Measurements from ENCODE around the gene DNAL4.

The DNAL4 gene, protein sequence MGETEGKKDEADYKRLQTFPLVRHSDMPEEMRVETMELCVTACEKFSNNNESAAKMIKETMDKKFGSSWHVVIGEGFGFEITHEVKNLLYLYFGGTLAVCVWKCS

DNA sequence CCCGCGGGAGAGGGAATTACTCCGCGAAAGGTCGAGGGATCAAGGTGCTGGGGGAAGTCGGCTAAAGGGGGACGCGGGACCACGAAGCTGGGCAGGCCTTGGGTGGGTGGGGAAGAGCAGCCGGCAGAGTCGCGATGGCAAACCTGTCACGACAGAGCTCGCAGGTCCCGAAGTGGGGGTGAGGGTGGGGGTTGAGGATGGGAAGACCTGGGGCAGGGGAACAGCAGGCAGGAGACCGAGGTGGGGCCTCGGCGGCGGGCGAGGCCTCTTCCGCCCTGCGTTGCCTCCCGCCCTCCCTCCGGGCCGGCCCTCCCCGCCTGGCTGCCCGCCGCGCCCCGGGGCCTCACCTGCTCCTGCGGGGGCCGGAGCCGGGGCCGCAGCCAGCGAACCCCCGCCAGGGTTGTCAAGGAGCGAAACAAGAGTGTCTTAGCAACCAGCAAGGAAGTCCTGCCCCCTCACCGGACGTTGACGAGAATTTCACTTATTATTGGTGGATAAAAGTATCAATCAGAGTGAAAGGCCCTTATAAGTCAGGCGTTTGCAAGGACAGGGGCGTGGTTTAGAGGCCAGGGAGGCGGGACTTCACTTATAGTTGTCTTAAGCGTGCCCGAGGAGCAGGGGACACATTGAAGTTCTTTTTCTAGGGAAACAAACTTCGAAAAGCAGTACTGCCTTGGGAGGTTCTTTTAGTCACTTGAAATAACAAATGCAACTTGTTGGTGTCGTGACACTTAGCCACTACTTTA is at the start of gene DNAL4:
TSS of gene DNAL4 (minus strand) at position 423 of the 746 bp plus-strand sequence. CDS start 11,412 bp downstream, outside the sequence.
- DNase-seq: peak in 50 of 51 donors; percentile 12 to 96 (median 83)

DNA sequence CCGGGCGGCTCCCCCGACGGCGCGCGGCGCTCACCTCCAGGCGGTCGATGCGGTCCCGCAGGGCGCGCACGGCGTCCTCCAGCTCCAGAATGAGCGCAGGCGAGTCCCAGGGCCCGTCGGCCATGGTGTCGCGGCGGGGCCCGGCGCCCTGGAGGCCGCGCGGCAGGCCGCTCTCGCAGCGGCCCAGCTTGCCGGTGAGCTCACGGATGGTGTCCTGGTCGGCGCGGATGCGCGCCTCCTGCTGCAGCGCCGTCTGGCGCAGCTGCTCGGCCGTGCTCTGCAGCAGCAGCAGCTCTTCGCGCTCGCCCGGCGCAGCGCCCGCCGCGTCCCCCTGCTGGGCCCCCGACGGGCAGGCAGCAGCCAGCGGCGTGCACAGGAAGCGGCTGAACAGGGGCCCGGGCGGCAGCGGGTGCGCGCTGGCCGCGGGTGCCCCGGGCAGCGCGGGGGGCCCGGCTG is 49.3 kb upstream of the DNAL4 start:
- DNase-seq: peak in 23 of 51 donors; percentile 19 to 71 (median 55)

DNA sequence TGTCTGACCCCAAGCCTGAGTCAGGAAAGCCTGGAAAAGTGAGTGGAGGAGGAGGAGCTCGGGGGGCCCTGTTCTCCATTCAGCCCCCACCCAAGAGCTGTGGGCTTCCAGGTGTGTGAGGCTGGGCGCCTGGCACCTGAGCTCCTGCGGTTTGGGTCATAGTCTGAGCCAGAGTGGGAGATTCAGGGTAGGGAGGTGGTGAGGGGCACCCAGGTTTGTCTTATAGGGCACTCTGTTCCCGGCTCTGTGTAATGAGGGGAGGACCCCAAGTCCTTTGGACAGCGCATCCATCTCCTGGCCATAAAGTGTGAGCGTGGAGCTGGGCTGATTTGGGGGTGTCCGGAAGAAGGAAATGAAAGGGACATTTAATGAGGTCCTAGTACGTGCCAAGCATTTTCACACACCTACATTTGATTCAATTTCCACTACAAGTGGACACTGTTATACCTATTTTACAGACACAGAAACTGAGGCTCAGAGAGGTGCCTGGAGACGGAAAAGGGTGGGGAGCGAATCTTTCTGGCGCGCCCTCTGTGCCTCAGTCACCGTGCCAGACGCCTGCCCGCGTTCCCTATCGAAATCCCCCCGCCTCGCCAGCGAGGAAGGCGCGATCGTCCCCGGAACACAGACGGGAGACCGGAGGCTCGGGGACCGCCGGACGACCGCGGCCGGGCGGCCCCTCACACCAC is 48.7 kb upstream of the DNAL4 start:
- DNase-seq: no peak

DNA sequence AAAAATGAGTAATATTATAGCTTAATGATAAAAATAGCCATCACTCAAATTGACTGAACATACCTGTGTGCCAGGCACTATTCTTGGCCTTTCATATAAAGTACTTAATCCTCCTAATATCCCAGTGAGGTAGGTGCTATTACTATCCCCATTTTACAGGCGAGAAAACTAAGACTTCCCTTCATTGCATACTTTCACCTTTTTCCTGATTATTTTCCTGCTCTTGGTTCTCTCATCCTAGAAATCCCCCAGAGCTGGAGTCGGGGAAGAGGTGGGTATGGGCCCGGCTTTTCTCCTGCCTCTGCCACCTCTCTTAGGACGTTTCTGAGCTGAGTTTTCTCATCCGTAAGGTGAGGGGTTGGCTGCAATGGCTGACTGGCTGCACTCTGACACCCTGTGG is 47.7 kb upstream of the DNAL4 start:
- DNase-seq: no peak

DNA sequence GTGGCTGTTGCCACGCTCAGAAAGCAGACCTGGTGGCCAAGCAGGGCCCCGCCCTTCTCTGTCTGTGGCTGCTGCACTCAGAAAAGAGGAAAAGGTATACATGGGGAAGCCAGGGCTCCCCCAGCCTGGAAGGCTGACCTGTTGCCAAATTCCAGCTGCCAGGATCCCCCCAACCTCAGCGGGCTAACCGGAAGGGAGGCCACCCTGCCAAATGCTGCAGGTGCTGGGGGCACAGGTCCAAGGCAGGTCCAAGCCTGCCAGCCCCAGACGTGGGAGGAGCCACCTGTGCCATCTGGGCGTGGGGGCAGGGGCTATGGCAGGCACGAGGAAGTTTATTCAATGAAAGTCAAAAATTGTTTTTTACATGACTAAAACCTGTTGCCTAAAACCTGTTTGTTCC is 47.3 kb upstream of the DNAL4 start:
- DNase-seq: no peak

DNA sequence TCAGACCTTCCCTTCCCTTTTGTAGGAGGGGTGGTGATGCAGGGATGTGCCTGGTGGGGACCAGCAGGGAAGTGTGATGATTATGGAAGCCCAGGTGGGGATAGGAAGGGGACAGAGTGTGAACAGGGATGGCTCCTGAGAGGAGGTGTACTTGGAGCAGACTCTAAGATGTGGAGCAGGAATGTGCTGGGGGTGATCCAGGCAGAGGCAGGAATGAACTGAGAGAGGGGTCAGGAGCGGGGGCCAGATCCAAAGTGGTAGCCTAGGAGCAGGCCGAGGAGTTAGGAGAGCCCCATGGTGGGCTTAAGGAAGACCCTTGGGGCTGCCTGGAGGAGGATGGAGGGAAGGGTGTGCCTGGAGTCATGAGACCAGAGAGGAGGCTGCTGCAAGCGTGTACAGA is 46.2 kb upstream of the DNAL4 start:
- no peak for DNase-seq

DNA sequence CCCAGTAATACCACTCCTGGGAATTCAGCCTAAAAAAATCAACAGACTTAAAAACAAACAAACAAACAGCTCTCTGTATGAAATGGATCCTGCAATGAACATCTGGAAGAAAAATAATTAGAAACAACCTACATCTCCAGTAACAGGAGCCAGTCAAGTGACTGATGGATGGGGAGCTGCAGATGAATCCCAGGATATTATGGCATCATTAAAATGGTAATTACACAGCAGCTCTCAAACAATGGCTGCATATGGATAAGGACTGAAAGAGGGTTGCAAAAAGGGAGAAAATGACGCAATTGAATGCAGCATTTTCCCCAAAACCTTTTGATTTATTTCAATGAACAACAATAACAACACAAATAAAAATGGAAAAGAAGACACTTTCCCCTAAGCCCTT is 45.7 kb upstream of the DNAL4 start:
- no peak for DNase-seq

DNA sequence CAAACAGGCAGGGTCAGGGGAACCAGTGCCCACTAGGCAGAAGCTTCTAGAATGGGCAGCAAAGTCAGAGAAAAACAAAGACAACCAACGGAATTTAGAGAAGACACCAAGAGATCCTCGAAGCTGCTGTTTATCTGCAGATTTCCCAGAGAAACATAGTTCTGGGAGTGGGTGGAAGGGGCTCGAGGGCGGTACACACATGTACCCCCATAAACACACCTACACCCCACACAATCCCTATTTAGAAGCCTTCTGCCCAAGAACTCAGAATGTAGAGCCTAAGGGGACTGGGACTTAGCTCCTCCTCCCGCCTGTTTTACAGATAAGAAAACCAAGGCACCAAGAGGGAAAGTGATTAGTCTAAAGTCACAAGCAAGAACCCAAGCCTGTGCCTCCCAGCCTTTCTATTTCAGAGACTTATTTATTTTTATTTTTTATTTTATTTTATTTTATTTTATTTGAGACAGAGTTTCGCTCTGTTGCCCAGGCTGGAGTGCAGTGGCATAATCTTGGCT is 43.5 kb upstream of the DNAL4 start:
- no peak for DNase-seq

DNA sequence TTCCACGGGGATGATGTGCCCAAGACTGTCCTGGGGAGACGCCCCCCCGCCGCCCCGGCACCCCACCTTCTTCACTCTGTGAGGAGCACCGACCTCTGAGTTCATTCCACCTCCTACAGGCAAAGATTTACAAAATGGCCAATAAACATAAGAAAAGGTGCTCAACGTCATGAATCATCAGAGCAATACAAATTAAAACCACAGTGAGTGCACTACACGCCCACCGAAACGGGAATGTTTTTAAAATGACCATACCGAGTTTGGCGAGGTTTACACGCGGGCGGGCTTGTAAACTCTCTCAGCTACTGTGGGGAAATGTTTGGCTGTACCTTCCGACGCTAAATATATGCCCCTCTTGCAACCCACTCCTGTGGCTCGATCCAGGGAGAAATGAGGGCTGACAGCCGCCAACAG is 42.0 kb upstream of the DNAL4 start:
- DNase-seq: peak in 1 of 51 donors; percentile 40

DNA sequence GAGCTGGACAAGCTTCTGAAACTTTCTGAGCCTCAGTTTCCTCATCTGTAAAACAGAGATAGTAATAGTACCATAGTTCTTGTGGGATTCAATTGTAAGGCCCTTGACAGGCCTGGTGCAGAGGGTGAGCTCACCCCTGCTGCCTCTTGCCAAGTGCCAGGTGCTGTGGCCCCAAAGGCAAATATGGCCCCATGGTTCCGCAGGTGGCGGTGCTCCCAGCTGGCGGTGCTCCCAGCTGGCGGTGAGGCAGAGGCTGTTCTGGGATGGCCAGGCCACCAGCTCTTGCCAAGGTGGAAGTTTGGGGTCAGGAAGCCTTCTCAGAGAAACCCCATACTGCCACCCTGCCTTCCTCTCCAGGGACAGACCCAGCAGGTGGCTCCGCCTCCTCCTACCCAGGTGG is 41.0 kb upstream of the DNAL4 start:
- DNase-seq: no peak

DNA sequence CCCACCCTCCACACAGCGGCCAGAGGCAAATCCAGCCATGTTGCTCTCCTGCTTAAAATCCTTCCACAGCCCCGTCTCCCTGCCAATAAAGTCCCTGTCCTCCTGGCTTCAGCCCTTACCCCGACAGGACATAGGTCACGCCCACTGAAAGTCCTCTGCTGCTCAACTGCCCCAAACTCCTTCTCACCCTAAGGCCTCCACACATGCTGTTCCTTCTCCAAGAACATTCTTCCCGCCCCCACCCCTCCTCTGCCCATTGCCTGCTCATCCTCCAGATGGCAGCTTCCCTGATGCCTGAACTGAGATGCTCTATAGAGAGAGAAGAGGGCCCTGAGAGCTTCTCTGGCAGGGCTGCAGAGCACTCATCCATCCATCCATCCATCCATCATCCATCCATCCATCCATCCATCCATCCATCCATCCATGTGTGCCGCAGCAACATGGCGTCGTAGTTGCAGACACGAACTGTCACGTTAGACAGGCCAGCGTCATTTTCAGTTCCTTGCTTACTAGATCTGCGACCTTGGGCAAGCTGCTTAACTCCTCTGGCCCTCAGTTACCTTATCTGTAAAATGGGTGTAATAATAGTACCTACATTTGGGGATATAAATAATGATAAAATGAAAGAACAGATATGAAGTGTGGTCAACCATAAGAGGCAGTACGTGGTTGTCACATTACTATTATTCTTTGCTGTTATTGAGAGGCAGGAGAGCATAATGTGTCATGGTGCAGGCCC is 40.4 kb upstream of the DNAL4 start:
- no peak for DNase-seq

DNA sequence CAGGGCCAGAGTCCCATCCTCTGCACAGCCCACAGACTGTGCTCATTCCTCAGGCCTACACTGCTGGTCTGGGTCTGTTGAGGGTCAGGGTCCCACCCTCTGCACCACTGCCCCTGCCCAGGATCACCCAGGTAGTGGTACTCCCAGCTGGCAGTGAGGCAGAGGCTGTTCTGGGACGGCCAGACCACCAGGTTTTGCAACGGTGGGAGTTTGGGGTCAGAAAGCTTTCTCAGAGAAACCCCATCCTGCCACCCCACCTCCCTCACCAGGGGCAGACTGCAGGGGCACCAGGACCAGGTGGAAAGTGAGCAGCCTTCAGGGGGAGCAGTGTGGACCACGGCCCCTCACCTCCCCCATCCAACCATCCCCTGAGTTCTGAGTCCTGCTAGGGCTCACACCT is 39.1 kb upstream of the DNAL4 start:
- no peak for DNase-seq

DNA sequence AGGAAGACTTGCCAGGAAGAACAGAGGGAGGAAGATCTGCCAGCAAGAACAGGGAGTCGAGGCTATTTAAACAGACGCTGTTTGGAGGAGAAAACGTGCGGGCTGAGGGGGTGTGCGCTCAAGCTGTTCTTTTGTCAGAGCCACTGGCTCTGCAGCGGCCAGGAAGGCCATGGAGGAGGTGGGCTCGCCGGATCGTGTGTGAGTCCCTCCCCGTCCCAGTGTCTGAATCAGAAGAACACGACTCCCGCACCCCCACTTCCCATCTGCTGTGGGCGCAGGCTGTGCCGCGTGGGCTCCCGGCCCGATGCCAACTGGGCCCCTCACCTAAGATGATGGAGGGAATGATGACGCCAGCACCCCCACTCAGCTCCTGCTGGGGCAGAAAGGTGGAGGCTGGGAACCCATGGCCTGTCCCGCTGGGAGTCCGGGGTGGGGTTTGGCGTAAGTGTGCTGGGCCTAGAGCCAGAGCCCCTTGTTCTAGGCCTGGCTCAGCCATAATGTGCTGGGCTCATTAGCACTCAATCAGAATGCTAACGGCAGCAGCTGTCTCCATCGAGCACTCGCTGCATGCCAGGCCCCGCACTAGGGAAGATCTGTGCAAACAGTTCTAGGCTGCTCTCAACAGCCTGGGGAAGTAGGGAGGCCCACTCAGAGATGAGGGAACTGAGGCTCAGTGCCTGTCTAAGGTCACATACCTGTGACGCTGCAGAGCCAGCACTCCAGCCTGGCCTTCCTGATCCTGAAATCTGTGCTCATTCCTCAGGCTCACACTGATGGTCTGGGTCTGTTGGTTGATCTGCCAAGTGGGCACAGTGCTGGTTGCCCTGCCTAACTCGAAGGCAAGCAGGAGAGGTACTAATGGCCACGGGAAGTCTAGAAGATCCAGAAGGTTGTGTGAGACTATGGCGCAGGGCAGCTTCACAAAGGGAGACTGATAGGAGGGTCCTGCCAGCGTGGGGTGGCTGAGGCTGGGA is 38.3 kb upstream of the DNAL4 start:
- peak in 20 of 51 donors; percentile 11 to 85 (median 39) for DNase-seq

DNA sequence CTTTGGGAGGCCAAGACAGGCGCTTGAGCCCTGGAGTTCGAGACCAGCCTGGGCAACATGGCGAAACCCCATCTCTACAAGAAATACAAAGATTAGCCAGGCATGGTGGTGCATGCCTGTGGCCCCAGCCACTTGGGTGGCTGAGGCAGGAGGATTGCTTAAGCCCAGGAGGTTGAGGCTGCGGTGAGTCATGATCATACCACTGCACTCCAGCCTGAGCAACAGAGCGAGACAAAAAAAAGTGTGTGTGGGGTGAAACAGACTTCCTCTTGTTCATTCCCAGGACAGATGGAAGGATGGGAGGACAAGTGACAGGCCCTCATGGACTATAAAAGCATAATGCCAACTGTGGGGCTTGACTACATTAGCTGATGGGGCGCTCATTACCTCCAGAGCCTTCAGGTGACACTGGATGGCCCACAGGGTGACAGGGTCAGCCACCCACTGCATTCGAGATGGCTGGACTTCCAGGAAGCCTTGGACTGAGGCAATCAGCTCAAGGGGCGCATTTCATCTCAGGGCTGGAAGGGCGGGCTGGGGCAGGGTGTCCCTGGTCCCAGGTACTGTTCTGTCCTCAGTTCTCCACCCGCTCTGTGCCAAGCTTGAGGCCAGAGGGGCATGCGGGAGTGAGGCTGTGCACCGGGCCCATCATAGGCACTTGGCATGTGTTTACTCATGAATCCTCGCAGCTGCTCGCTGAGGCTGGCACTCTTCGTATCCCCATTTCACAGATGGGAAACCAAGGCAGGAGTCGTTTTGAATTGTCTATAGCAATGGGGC is 37.4 kb upstream of the DNAL4 start:
- DNase-seq: peak in 1 of 51 donors; percentile 35

DNA sequence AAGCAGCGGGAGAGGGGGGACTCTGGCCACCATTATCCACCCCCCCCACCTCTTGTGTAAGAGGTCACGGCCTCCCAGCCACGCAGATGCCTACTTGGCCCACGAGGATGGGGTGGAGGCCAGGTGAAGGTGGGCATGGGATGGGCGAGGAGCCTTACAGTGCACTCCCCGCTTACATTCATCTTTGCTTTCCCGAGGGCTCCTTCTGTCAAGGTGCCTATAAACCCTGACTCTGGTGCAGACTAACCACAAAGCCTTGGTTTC is 36.8 kb upstream of the DNAL4 start:
- DNase-seq: no peak

DNA sequence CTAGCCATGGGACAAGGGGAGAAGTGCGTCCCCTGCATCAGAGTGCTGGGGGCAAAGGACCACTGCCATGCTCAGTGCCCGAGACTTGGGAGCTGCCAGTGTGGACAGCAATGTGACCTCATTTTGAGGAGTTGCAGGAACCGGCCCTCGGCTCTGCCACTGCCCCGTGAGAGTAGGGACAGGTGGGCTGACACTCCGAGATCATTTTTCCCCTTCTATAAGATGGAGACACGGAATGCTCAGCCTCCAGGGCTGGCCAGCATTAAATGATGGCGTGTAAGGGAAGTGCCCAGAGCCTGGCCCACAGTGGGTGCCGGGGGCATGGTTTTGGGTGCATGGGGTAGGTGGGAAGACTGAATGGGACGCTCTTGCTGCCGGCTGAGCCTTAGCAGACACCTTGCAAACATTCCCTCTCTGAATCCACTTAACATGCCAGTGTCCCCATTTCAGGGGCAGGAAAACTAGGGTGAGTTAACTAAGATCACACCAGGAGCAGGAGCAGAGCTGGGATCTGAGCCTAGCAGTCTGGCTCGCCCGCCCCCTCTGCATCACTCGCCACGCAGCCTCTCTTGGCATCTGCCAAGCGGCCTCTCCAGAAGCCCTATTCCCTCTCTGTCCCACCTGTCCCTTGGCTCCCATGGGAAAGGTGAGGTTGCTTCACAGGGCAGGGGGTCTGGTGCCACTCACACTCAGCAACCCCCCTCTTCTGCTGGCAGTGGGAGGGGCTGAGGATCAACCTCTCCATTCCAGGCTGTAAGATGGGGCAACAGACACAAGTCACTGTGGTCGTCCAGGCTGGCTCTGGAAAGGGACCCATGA is 36.3 kb upstream of the DNAL4 start:
- no peak for DNase-seq

DNA sequence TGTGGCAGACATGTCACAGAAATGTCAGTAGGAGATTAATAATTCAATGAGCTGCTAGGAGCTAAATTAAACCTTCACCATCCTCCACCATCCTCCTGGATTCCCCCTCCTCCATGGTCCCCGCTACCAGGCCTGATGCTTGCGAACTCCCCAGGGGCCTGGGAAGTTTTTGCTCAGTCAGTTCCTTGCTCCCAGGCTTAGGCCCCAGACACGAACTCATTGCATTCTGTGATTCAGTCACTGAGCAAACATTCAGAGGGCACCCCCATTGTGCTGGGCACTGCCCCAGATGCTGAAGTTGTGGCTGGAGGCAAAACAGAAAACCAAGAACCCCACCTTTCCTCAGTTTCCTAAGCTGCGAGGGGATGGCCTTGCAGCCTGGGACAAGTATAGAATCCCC is 35.5 kb upstream of the DNAL4 start:
- DNase-seq: no peak

DNA sequence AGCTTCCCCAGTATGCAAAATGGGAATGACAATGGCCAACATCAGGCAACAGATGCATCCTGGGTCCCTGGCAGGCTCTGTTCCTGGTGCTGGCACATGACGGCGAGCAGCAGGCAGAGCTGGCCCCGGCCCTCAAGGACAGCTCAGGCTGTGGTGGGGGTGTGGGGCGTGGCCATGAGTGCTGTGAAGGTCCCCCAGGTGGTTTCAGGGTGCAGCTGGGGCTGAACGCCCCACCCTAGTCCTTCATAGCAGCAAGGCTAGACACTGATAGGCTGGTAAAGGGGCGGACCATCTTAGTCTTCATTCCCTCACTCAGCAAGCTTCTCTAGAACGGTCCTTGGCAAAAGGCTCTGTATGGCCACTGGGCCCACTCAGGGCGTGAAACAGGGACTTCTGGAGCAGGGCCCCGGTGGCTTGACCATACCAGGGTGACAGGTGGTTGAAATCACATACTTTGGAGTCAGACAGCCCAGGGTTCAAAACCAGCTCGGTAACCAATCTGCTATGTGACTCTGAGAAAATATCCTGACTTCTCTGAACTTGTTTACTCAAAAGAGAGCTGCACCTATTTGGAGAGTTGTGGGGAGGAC is 34.8 kb upstream of the DNAL4 start:
- DNase-seq: no peak

DNA sequence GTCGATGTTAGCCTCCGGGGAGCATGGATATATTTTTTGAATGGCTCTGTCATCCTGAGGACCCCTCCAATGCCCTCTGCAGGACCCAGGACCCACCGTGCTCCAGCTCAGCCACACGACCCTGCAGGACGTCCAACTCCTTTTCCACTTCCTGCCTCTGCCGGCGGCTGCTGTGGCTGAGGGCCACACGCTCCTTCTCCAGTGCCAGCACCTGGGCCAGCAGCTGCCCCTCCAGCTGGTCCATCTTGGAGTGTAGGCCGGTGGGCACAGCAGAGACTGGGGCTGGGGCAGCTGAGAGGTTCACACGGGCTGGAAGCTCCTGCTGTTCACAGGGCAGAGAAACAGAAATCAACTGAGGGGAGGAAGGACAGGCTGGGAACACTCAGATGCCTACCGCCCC is 34.2 kb upstream of the DNAL4 start:
- no peak for DNase-seq
